ENCODE results near the gene NFATC1.

- TF ChIP-seq, protein P1, sequence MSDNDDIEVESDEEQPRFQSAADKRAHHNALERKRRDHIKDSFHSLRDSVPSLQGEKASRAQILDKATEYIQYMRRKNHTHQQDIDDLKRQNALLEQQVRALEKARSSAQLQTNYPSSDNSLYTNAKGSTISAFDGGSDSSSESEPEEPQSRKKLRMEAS (IDR thresholded peaks at IDR 0.05; ENCODE audit: low read depth), result no peak
- TF ChIP-seq, protein P2, sequence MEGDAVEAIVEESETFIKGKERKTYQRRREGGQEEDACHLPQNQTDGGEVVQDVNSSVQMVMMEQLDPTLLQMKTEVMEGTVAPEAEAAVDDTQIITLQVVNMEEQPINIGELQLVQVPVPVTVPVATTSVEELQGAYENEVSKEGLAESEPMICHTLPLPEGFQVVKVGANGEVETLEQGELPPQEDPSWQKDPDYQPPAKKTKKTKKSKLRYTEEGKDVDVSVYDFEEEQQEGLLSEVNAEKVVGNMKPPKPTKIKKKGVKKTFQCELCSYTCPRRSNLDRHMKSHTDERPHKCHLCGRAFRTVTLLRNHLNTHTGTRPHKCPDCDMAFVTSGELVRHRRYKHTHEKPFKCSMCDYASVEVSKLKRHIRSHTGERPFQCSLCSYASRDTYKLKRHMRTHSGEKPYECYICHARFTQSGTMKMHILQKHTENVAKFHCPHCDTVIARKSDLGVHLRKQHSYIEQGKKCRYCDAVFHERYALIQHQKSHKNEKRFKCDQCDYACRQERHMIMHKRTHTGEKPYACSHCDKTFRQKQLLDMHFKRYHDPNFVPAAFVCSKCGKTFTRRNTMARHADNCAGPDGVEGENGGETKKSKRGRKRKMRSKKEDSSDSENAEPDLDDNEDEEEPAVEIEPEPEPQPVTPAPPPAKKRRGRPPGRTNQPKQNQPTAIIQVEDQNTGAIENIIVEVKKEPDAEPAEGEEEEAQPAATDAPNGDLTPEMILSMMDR (IDR thresholded peaks at IDR 0.05), result no peak
- TF ChIP-seq, protein P3, sequence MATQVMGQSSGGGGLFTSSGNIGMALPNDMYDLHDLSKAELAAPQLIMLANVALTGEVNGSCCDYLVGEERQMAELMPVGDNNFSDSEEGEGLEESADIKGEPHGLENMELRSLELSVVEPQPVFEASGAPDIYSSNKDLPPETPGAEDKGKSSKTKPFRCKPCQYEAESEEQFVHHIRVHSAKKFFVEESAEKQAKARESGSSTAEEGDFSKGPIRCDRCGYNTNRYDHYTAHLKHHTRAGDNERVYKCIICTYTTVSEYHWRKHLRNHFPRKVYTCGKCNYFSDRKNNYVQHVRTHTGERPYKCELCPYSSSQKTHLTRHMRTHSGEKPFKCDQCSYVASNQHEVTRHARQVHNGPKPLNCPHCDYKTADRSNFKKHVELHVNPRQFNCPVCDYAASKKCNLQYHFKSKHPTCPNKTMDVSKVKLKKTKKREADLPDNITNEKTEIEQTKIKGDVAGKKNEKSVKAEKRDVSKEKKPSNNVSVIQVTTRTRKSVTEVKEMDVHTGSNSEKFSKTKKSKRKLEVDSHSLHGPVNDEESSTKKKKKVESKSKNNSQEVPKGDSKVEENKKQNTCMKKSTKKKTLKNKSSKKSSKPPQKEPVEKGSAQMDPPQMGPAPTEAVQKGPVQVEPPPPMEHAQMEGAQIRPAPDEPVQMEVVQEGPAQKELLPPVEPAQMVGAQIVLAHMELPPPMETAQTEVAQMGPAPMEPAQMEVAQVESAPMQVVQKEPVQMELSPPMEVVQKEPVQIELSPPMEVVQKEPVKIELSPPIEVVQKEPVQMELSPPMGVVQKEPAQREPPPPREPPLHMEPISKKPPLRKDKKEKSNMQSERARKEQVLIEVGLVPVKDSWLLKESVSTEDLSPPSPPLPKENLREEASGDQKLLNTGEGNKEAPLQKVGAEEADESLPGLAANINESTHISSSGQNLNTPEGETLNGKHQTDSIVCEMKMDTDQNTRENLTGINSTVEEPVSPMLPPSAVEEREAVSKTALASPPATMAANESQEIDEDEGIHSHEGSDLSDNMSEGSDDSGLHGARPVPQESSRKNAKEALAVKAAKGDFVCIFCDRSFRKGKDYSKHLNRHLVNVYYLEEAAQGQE (IDR thresholded peaks at IDR 0.05; ENCODE audit: low read depth, low read length), result no peak
- no peak for TF ChIP-seq RFX5 (IDR thresholded peaks at IDR 0.05; ENCODE audit: low read length)
- no peak for TF ChIP-seq RAD21 (IDR thresholded peaks at IDR 0.05; ENCODE audit: low read length)
- TF ChIP-seq YY1 (IDR thresholded peaks at IDR 0.05; ENCODE audit: low read depth), result no peak
- TF ChIP-seq EZH2phosphoT487 (IDR thresholded peaks at IDR 0.05; ENCODE audit: borderline replicate concordance, low read depth), result no peak
- TF ChIP-seq TAF1 (IDR thresholded peaks at IDR 0.05; ENCODE audit: borderline replicate concordance, low read depth, low read length), result no peak
- TF ChIP-seq RCOR1 (IDR thresholded peaks at IDR 0.05; ENCODE audit: low read length), result no peak
- no peak for TF ChIP-seq POLR2AphosphoS5 (IDR thresholded peaks at IDR 0.05; ENCODE audit: low read depth, low read length)
Observed at GRCh38 chr18:79423211-79424007, 27.7 kb downstream of the NFATC1 start.
